Placental pericyte (primary cell): ENCODE results near the gene MXD4. TPM values are rescaled to one million over a fixed set of nuclear protein-coding genes. Genes with fewer than 3 reads are reported as not detected.

Source experiments
- small RNA-seq: library from RNA; depleted of rRNA; stranded (forward); fragments of <200 nt; gene quantifications from one replicate; pipeline ENCODE3, GENCODE V24; 2012; ENCODE audit warnings: low replicate concordance
- total RNA-seq: library from RNA; depleted of rRNA; stranded (reverse); fragments of >200 nt; gene quantifications from 2 replicates; pipeline ENCODE4 v1.2.3, GENCODE V29; 2012

Gene MXD4, protein sequence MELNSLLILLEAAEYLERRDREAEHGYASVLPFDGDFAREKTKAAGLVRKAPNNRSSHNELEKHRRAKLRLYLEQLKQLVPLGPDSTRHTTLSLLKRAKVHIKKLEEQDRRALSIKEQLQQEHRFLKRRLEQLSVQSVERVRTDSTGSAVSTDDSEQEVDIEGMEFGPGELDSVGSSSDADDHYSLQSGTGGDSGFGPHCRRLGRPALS
- total RNA-seq = 31.4 and 45.7 TPM in 2 replicates

DNA sequence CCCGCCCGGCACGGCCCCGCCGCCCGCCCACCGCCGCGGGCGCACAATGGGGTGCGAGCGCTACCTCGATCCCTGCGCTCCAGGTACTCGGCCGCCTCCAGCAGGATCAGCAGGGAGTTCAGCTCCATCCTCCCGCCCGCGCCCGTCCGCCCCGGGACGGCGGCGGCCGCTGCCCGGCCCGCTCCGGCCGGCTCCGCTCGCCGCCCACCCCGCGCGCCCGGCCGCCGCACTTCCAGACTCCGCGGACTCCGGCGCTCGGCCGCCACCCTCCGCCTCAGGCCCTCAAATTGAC, at the start of gene MXD4:
MXD4 (minus strand) TSS at position 257 of the 292 bp plus-strand sequence; CDS start at position 128, 129 bp downstream.

DNA sequence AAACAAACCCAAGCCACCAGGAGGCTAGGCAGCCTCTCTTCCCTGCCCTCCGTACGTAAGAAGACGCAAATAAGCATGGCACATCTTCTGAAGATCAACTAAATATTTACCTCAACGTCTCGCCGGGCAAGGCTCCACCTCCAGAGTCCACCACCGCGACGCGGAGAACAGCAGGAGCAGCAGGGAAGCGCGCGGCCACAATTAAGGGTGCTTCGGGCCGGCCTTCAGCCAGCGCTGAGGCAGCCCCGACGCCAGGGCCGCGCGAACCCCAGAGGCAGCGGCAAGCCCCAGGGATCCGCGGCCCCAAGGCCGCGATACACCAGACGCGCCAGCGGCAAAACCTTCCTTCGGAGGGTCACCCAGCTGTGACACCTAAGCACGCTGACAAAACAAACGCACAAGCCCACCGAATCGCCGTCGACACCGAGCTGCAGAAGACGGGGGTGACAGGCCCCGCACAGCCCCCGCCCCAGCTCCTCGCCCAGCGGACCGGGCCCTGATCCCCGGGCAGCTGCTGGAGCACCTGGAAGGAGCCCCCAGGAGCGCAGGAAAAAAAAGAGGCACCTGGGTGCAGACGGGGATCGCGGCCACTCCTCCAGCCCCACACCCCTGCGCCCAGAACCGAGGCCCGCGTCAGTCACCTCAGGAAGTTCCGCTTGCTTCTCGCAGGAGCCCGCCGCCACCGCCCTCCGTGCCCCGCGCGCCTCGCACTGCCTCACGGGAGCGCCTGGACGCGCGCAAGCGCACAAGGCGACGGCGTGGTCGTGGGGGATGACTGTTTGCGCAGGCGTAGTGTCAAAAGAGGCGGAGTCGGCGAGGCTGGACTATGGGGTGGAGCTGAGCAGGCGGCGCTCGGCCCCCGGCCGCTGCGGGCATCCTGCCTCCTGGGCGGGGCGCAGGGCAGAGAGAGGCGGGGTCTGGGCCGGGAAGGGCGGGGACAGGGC, 20.2 kb downstream of the MXD4 start, which contains the start of the genes HAUS3 and POLN:
HAUS3 (minus strand) TSS at position 712 of the 944 bp plus-strand sequence. CDS start 1,175 bp downstream, outside the sequence.
POLN (minus strand) TSS at position 712 of the 944 bp plus-strand sequence. CDS start 12,890 bp downstream, outside the sequence.

Small RNA genes within 50 kb of the gene (small RNA-seq; reads per million reads assigned to genes)
- not detected for gene COX6B1P5

Other genes starting within 250 kb of the MXD4 start
- 0.14 and 0.66 TPM in 2 replicates for gene NAT8L, start 202.8 kb downstream of the MXD4 start, total RNA-seq
- gene HAUS3, start 20.0 kb downstream of the MXD4 start, total RNA-seq = 3.7 and 15.0 TPM in 2 replicates
- 1.1 and 1.9 TPM in 2 replicates for gene POLN, start 20.0 kb downstream of the MXD4 start, total RNA-seq
- 5.3 and 7.4 TPM in 2 replicates for gene ZFYVE28, start 156.5 kb upstream of the MXD4 start, total RNA-seq
- under 0.01 TPM in 2 replicates for gene CFAP99, start 156.8 kb upstream of the MXD4 start, total RNA-seq
- gene RNF4, start 207.0 kb upstream of the MXD4 start, total RNA-seq = 87.0 and 144 TPM in 2 replicates